ENCODE results near the gene IQCF6. TPM values are rescaled to one million over a fixed set of nuclear protein-coding genes. Genes with fewer than 3 reads are reported as not detected.

The IQCF6 gene
- total RNA-seq, 1 donor from 2014 or later = not detected

- Mint-ChIP-seq H3K27me3 (ENCODE audit: low read depth) (peaks cover 19% of the 10 kb centered on the region), H3K9me3 (ENCODE audit: low read depth) (no peaks in the 10 kb centered on the region), H3K4me3 (ENCODE audit: unreplicated experiment) (no peak overlapping the region), H3K36me3 (ENCODE audit: low read depth) (no peaks in the 10 kb centered on the region), H3K4me1 (ENCODE audit: low read depth) (no peaks in the 10 kb centered on the region), H3K27ac (ENCODE audit: unreplicated experiment) (no peak overlapping the region)
- no peak for TF ChIP-seq CTCF (IDR thresholded peaks at IDR 0.05)
- no peak for DNase-seq (ENCODE audit: low spot score)
These were observed 37.7 kb upstream of the IQCF6 start for GRCh38 chr3:51816723-51817122.

- H3K4me1 Mint-ChIP-seq (ENCODE audit: low read depth) = no peaks in the 10 kb centered on the region
- no peaks in the 10 kb centered on the region for H3K36me3 Mint-ChIP-seq (ENCODE audit: low read depth)
- H3K9me3 Mint-ChIP-seq (ENCODE audit: low read depth) = no peaks in the 10 kb centered on the region
- no peak for DNase-seq (ENCODE audit: low spot score)
- H3K4me3 Mint-ChIP-seq (ENCODE audit: unreplicated experiment) = no peak overlapping the region
- no peak overlapping the region for H3K27ac Mint-ChIP-seq (ENCODE audit: unreplicated experiment)
- peaks cover 21% of the 10 kb centered on the region for H3K27me3 Mint-ChIP-seq (ENCODE audit: low read depth)
- TF ChIP-seq CTCF (IDR thresholded peaks at IDR 0.05) = no peak
These were observed 36.6 kb upstream of the IQCF6 start for GRCh38 chr3:51815614-51816013.

- Mint-ChIP-seq H3K9me3 (ENCODE audit: low read depth) (no peaks in the 10 kb centered on the region), H3K27me3 (ENCODE audit: low read depth) (peaks cover 17% of the 10 kb centered on the region), H3K36me3 (ENCODE audit: low read depth) (no peaks in the 10 kb centered on the region), H3K27ac (ENCODE audit: unreplicated experiment) (no peak overlapping the region), H3K4me1 (ENCODE audit: low read depth) (no peaks in the 10 kb centered on the region), H3K4me3 (ENCODE audit: unreplicated experiment) (no peak overlapping the region)
- no peak for TF ChIP-seq CTCF (IDR thresholded peaks at IDR 0.05)
- DNase-seq (ENCODE audit: low spot score) = no peak
These were observed 35.0 kb upstream of the IQCF6 start for GRCh38 chr3:51814034-51814433.

DNA sequence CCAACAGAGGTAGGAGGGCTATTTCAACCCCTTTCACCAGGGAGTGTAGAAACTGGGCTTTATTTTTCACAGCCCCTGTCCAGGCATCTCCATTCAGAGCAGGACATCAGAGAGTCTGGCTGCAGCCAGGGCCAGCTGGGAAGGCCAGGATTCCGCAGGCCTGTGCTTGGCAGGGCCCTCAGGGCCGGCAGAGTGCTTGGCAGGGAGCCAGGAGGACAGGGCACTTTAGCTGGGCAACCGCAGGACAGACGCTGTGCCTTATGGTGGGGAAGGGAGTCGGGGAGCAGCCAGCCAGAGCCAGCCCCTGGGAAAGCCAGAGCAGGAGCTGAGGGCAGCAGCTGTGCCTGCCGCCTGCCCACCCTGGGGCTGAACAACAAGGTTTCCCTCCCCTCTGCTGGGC, 34.5 kb upstream of the IQCF6 start:
- Mint-ChIP-seq H3K27me3 (ENCODE audit: low read depth) (peaks cover 17% of the 10 kb centered on the region), H3K4me3 (ENCODE audit: unreplicated experiment) (no peak overlapping the region), H3K9me3 (ENCODE audit: low read depth) (no peaks in the 10 kb centered on the region), H3K4me1 (ENCODE audit: low read depth) (no peaks in the 10 kb centered on the region), H3K27ac (ENCODE audit: unreplicated experiment) (no peak overlapping the region), H3K36me3 (ENCODE audit: low read depth) (no peaks in the 10 kb centered on the region)
- TF ChIP-seq CTCF (IDR thresholded peaks at IDR 0.05) = no peak
- no peak for DNase-seq (ENCODE audit: low spot score)

DNA sequence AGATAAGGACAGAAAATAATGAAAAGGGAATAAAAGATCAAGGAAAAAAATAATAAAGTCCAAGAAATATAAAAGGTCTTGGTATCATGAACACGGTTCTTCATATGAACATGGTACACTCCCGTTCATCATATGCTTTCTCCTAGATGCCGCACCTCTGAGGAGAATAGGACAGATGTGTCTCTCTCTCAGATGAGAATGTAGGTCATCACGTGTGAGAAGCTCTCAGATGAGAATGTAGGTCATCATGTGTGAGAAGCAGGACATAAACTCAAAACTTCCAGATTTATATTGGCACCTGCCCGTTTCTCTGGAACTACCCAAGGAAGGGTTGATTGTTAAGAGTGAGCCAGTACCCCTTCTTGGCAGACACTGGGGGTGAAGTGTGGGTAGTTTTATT, 29.9 kb upstream of the IQCF6 start:
- no peak for DNase-seq (ENCODE audit: low spot score)
- no peaks in the 10 kb centered on the region for H3K4me1 Mint-ChIP-seq (ENCODE audit: low read depth)
- no peak overlapping the region for H3K27ac Mint-ChIP-seq (ENCODE audit: unreplicated experiment)
- no peak overlapping the region for H3K4me3 Mint-ChIP-seq (ENCODE audit: unreplicated experiment)
- H3K27me3 Mint-ChIP-seq (ENCODE audit: low read depth) = peaks cover 18% of the 10 kb centered on the region
- H3K36me3 Mint-ChIP-seq (ENCODE audit: low read depth) = no peaks in the 10 kb centered on the region
- H3K9me3 Mint-ChIP-seq (ENCODE audit: low read depth) = peaks cover 4% of the 10 kb centered on the region
- no peak for TF ChIP-seq CTCF (IDR thresholded peaks at IDR 0.05)
